Activated CD8-positive, alpha-beta memory T cell treated with anti-CD3 and anti-CD28 coated beads, Interleukin-2, amount 50 U/mL, for 24 hours (primary cell): Measurements from ENCODE around the gene GPC3.
"Not testable (repeated sequence)": the region's sequence is repeated elsewhere in the genome, so short reads cannot be mapped to it uniquely, and the experiment has no call there.

ENCODE experiments used
- DNase-seq: peaks from one replicate; pipeline ENCODE4 v3.0.0-alpha.2; 2020; ENCODE audit errors: extremely low read depth

The GPC3 gene

DNA sequence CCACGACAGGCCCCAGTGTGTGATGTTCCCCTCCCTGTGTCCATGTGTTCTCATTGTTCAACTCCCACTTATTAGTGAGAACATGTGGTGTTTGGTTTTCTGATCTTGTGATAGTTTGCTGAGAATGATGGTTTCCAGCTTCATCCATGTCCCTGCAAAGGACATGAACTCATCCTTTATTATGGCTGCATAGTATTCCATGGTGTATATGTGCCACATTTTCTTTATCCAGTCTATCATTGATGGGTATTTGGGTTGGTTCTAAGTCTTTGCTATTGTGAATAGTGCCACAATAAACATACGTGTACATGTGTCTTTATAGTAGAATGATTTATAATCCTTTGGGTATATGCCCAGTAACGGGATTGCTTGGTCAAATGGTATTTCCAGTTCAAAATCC, 97.3 kb downstream of the GPC3 start:
- not testable (repeated sequence) for DNase-seq

DNA sequence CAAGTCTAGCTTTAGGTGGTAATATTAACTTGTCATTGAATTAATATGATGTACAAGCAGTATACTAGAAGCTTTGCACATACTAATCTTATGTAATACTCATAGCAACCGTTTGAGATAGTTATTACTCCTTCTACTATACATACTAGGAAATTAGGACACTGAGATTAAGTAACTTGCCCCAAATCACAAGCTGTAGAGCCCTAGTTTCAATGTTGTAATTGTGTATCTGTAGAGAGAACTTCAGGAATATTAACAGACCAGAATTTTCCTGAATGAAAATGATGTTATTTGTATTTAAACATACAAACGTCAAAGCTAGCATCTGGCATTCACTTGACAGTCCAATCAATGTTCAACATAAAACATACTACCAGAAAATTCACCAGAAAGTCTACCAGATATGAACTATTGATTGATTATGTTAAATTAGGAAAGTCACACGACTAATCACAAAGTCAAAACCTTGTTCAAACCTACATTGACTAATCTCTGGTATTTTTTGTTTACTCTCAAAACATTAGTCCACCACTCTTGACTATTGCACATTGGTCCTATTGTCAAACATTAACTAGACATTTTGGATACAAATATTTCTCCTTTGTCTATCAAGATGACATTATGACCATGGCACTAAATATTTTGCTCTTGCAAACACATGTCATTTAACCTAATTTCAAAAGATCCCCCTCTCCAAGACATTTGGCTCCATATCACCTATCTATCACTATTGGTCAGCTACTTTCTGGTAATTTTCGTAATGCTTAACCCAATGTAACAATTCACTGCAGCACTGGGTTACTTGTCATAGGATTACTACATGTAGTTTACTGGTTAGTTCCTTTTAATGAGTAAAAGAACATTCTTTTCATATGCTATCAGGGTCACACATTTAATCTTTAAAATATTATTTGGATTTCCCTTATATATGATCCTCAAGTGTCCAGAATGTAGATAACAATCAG, 100.7 kb downstream of the GPC3 start:
- DNase-seq, result no peak

DNA sequence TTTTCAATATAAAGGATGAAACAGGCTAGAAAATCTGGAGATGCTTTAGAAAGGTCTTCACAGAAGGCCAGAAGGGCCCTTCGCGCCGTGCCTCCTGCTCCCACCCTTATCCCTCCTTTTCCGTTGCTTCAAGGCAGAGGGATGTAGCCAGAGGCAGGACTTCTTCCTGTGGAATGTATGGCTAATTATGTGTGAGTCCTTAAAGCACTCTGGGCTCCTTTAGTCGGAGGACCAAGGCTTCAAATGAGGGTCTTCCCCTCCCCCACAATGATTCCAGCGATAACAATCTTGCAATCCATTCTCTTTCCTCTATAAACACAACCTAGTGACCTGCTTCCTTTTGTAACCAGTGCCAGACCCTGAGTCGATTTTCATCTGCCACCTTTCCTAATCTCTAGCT, 103.5 kb downstream of the GPC3 start:
- DNase-seq, result no peak

DNA sequence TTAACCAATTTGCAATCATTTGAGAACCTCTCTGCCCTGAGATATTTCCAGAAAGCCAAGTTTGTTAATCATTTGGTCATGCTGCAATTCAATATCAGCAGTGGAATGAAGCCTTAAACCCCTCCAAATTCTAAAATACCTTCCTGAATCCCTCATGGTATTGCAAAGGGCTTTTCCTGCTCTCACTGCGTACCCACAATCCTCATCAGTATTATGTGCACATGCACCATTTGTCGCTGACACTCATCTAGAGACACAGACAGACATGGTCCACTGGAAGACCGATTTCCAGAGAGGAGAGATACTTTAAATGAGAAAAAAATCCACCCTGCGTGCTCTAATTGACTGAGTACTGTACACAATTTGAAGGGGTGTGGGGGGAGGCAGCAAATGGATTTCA, 104.4 kb downstream of the GPC3 start:
- no peak for DNase-seq

DNA sequence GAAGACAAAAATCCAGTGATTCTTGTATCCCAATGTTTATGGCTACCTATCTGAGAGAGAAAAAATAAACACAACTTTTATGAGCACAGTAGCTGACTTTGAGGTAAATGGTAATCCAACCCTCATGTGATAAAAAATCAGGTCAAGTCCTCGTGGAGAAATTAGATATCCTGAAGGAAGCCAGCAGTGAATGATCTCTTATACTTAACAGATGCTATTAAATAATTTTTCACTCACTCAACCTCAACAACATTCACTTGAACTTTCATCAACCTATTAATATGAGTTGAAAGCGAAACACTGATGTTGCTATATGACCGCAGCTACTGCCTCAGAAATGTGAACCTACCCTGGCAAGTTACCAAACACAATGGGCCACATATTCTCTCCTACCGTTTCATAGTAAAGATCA, 105.4 kb downstream of the GPC3 start:
- DNase-seq, result no peak

DNA sequence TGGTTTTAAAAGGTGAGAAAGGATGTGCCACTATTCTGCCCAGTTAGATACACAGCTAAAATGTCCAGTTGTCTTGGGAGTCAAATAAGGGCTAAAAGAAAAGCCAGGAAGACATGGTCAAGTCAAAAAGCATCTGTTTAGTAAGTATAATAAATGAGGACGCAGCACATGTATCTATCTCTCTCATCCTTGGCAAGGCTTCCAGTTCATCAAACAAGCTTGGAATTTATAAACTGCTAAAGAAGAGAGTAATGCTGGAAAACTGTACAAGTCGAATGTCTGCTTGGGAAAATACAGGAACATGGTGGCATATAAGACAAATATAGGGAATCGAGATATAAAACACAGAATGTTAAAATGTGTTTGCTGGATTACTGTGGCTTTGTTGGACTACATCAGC, 106.7 kb downstream of the GPC3 start:
- no peak for DNase-seq

DNA sequence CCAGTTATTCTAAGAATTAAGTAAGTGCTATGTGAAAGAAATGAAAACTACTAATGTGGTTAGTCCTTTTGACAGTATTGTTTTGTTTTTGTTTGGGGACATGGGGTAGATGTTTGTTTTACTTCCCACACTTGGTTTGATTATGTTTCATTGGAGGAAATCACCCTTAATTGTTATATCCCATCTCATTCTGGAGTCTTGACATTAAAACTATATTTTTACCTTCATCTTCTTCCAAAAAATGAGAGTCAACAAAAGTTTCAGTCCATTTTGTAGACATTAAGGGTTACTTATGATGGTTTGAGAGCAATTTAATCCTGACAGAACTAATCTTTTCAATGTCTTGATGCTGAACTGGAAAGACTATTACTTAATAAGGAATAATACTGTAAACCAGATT, 108.7 kb downstream of the GPC3 start:
- no peak for DNase-seq

DNA sequence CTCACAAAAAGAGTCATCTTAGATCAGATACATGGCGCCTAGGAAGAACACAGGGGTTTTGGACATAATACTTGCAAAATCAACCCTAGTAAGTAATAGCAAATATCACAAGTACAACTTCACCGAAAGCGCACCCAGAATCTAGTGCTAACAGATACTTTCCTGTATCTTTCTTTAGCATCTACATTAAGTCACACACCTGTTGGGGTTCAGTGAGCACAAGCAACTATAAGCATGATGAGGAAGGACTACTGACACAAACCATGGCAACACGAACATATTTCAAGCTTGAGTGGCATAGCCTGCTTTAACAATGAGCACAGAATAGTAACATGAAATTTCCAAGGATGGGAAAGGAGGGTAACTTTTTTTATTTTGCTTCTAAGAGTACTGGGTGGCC, 116.1 kb downstream of the GPC3 start:
- DNase-seq, result no peak

DNA sequence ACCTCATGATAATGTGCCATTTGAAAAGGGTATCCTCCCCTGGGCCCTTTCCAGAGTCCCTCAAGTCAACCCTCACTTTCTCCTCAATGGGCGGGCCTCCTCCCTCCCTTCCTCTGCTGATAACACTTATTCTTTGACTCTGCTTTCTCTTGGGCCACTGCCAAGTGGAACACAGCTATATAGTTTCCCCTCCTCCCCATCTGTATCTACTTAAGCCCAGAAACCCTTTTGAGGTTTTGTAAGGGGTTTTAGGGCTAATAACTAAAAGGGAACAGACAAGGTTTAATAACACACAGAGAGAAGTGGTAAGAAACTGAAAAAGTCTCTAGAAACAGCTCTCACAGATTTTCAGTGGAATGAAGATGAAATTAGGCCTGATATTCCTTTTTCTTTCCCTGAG, 116.7 kb downstream of the GPC3 start:
- no peak for DNase-seq

DNA sequence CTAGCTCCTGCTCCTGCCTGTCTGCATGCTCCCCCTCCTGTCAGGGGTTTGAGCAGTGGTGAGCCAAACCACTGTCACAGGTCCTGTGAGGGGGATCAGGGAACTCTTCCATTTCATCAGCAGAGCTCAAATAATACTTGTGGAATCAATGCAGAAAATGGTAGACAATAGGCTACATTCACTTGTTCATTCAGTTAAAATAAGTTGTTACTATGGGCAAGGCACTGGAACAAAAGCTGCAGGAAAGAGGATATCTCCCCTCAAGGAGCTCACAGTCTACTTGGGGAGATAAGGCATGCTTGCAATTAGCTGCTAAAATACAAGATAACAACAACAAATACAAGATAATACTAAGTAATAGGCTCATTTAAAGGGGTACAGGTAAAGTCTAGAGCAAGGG, 117.1 kb downstream of the GPC3 start:
- DNase-seq, result no peak

DNA sequence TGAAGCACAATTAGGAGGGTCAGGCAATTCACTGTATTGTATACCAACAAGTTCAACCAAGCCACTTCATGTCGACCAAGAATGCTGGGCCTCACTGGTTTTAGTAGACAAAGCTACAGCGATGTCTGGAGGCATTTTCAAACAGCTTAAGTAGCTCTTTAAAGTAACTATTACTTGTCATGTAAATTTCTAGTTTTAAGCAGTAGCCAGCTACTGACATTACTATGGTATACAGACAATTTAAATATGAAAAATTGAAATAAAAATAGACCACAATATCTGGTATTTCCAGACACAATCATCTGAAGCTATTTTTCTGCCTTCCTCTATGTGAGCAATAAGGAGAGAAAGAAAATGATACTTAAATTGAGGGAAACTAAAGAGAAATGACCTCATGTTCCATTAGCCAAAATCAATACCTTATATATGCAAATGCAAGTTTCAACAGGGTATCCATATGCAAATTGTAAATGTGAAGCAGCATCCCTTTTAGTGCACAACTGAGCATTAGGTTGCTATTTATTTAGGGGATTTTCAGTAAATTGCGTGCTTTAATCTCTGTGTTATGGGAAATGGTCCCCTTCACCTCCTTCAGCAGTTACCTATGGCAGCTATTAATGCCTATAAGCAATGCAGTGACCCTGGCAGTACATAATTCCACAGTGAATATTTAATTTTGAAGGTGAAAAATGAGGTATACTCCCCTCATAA, 119.5 kb downstream of the GPC3 start:
- DNase-seq, result no peak

DNA sequence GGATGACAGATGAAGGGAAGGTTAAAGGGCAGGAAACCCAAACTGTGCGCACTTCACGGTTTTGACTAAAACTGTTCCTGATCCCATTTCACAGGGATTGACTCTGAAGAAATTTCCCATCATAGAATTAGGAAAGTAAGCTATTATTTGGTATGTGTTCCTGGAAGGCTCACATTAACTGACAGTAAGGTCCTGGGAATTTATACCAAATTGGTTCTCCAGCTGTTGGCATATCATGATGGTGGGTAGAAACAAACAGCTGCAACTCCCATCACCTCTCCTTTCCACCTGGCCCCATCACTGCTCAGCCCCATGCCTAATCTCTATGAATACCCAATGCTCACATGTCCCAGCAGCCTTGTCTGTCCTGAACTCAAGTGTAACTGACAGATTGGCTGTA, 121.2 kb downstream of the GPC3 start:
- no peak for DNase-seq

DNA sequence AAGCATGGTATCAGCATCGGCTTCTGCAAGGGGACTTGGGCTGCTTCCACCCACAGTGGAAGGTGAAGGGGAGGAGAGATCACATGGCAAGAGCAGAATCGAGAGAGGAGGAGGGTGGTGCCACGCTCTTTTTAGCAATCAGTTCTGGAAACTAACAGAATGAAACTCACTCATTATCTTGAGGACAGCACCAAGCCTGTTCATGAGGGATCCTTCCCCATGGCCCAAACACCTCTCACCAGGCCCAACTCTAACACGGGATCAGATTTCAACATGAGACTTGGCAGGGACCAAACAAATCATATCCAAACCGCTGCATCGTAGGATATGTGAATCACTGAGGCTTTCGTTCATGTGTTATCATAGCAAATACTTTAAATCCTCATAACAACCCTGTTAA, 125.5 kb downstream of the GPC3 start:
- DNase-seq, result no peak

DNA sequence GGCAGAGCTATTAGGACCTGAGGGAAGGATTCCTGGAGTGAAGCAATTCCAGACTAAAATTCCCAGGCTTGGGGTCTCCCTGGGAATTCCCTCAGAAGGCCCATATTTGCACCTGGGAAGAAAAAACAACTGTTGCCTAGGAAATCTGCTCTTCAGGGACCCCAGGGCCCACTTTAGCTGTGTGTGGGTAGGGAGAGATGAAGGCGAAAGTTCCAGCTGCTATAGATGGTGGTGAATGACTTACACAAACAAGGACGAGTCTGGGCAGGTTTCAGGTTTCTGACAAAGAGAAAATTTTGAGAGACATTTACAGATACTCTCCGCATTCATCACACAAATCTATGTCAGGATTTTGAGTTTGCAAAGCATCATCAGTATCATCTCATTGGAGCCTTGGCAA, 126.1 kb downstream of the GPC3 start:
- DNase-seq, result no peak

DNA sequence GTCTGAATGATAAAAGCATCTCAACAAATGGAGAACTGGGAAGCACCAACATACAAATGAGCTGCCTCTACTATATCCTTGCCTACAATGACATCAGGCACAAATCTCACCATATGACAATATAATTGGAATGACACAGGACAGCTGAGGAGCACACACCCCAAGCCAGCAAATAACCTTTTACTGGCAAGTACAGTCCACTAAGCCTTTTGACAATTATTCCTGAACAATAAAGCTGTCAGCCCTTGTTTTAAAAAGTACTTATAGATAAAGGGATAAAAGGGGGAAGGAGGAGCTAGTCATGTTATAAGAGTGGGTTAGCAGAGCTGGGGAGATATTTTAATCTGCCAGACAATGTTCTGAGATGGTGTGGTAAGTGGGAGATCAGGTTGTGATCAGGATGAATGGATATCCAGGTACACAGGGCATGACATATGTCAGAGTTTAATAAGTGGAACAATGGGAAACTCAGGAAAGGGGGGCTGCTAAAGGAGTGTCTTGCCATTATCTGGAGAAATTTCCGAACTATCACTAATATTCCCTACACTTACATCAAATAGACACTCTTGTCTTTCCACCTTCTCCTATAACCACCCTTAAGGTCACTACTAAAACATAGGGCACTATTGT, 127.6 kb downstream of the GPC3 start:
- no peak for DNase-seq

DNA sequence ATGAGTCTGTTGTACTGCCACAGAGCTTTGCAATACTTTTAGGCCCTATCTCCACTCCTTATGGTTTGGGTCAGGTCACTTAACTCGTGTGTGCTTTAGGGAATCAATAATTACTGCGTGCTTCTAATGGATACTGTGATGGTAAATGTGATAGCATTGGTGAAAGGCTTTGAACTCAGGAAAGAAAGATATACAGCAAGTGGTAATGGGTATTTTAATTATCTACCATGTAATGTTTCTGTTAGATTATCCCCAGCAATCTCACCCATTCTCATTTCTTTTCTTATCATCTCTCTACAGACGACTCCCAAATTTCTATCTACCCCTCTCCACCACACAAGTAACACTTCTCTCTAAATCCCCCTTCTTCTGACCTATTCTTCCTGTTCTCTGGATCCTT, 128.6 kb downstream of the GPC3 start:
- no peak for DNase-seq

DNA sequence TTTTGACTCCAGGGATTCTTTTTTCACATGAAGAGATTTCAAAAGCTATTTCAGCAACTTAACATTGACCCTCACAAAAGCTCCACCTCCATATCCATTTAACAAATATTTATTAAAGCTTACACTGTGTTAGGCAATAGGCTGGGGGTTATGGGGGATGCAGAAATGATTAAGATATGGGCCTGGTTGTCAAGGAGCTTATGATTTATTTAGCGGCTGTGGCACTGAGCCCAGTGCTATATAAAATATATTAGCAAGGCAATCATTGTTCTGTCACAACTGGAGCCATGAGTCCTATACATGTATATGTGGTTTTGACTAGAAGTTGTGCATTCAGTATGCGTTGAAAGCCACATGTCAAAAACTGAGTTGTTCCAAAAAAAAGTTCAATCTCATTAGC, 131.1 kb downstream of the GPC3 start:
- no peak for DNase-seq

DNA sequence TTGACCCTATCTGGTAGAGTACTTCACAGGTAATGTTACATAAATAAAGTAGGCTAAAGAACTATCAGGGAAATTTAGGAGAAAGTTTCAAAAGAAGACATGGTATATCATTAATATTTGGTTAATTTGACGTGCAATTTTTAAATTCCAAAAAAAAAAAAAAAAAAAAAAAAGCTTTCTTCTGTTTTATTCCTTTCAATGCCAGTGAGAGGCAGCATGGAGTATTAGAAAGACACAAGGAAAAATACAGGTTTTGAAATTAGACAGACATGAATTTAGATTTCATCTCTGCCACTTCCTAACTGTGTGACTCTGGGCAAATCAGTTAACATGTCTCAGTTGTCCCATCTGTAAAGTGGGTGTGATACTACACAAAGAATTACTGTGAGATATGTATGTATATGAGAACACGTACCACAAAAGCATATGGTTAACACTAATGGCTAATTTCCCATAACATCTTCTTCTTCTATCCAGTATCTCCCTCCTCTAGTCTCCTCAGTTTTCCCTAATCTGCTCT, 132.5 kb downstream of the GPC3 start:
- DNase-seq, result no peak

DNA sequence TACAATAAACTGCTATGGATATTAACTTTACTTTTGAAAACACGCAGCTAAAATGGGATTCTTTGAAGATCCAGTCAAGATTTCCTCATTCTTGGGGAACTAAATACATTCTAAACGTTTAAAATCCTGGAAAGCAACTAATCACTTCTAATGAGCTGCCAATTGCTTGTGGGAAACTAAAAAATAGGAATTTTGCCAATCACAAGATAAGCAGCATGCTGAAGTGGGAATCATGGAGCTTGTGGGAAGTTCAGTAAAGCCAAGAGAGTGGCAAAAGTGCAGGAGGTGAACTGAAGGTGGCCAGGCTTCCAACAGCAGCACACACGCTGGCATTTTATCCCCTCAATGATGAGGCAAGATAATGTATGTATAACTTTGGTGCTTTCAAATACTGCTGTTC, 133.0 kb downstream of the GPC3 start:
- DNase-seq, result no peak

DNA sequence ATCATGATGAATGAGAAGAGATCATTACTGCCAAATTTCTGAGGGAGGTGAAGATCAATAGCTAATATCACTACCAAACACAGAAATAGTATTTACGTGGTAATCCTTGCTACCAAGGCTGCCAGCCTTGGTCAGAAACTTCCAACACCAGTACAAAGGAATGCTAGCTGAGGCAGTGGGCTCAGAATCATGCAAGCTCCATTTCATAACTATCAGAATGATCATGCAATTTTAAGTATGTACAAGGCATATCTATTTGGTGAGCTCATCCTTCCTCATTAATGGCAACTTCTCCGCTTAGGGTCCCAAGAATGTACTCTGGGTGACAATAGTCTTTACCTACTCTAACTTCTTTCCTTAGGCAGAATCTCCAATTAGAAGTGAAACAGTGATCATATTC, 135.0 kb downstream of the GPC3 start:
- DNase-seq, result no peak

DNA sequence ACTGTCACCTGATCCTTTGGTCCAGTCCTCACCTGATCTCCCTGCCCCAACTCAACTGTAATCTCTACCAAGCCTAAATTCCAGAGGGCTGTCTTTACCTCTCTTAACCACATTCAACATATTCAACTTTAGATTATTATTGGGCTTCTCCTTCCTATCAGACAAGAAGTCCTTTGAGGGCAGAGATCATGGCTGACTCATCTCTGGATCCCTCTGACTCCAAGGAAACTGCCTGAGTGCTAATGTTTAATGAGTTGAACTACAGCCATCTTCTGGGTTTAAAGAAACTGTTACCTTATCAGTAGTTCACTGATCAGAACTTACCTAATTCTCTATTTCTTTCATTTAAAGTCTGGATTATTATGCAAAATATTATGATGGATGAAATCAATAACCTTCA, 135.7 kb downstream of the GPC3 start:
- DNase-seq, result no peak

DNA sequence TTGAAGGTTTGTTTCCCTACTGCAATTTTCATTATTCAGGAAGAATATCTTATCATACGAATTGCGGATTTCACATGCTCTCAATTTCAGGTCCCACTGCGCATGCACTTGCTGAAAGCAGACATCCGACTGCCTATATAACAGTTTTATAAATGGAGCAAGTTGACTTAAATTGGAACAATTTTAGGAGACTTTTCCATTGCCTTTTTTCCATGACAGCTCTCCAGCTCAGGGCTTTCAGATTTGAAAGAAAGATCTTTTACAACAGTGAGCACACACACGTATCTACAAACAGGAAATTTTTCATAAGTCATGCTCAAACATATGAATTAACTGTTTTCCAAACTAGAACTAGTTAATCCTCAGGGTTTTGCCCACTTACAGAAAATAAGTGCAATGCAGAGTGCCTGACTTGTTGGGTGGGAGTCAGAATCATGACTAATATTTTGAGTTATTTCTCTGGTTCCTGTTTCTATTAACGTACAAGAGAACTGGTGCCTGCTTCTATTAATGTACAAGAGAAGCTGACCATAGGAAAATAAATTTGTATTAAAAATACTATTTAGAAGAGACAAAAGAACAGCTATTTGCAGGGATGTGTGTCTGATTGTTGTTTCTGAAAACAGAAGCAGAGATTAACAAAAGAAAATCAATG, 137.9 kb downstream of the GPC3 start:
- no peak for DNase-seq
